K562 (cell line): Measurements from ENCODE around the gene EEFSEC. TPM values are rescaled to one million over a fixed set of nuclear protein-coding genes. Genes with fewer than 3 reads are reported as not detected.

ENCODE experiments used
- ASH1L ChIP-seq: fragments of 450-650 bp; IDR thresholded peaks from 2 replicates; pipeline ENCODE4 v1.6.1; 2018; ENCODE audit warnings: borderline replicate concordance, mild to moderate bottlenecking, low read depth; ENCODE audit not compliant: partially characterized antibody
- CEBPG ChIP-seq, 3 experiments: fragments of 200-800 bp in 1 of 3; sonication (Bioruptor generic) in 1 of 3; sonication (generic) in 1 of 3; formaldehyde crosslinking in 1 of 3; IDR thresholded peaks in 2 of 3; conservative IDR thresholded peaks in 1 of 3; 2 replicates each; pipeline versions ENCODE4 v1.6.1 to v1.8.0; 2016 to 2022; ENCODE audit warnings: missing compliant biosample characterization in 2 of 3, missing genetic modification characterization in 2 of 3, mild to moderate bottlenecking in 1 of 3, missing genetic modification reagents in 1 of 3
- CREB3L1 ChIP-seq: fragments of 450-650 bp; IDR thresholded peaks from 2 replicates; pipeline ENCODE4 v1.6.1; 2014; ENCODE audit warnings: low read depth, mild to moderate bottlenecking, moderate library complexity, borderline replicate concordance
- CXXC5 ChIP-seq: fragments of 250-450 bp; sonication (Bioruptor Pico); IDR thresholded peaks from 2 replicates; pipeline ENCODE4 v1.8.0; 2022; ENCODE audit warnings: inconsistent platforms, mild to moderate bottlenecking, moderate library complexity
- FOS ChIP-seq: IDR thresholded peaks from 3 replicates; pipeline ENCODE4 v1.6.1; 2011; ENCODE audit not compliant: insufficient read length; ENCODE audit errors: extremely low read depth
- KLF1 ChIP-seq: fragments of 450-650 bp; IDR thresholded peaks from 2 replicates; pipeline ENCODE4 v1.6.1; 2016; ENCODE audit warnings: missing genetic modification characterization, missing compliant biosample characterization
- KLF6 ChIP-seq: fragments of 250-450 bp; sonication (Bioruptor Pico); IDR thresholded peaks from 2 replicates; pipeline ENCODE4 v1.4.0; 2020; ENCODE audit warnings: mild to moderate bottlenecking, moderate library complexity, borderline replicate concordance
- MBD2 ChIP-seq: sonication (generic); IDR thresholded peaks from 2 replicates; pipeline ENCODE4 v1.6.1; 2016; ENCODE audit warnings: low read depth, borderline replicate concordance
- MYC ChIP-seq, 2 experiments: fragments of 250-450 bp in 1 of 2; sonication (Bioruptor Pico) in 1 of 2; IDR thresholded peaks; 2 replicates each; pipeline versions ENCODE4 v1.5.1 to v1.6.1; 2012 to 2021; ENCODE audit warnings: low read depth in 2 of 2, borderline replicate concordance in 1 of 2, improper control_type of control experiment in 1 of 2, low read length in 1 of 2, mild to moderate bottlenecking in 1 of 2, moderate library complexity in 1 of 2
- NR2C1 ChIP-seq, 2 experiments: fragments of 450-650 bp; IDR thresholded peaks; 2 replicates each; pipeline ENCODE4 v1.6.1; 2017; ENCODE audit warnings: mild to moderate bottlenecking in 2 of 2, antibody characterized with exemption in 1 of 2, inconsistent platforms in 1 of 2, missing compliant biosample characterization in 1 of 2, missing genetic modification characterization in 1 of 2
- PATZ1 ChIP-seq: fragments of 250-450 bp; sonication (Bioruptor Pico); IDR thresholded peaks from 2 replicates; pipeline ENCODE4 v1.5.0; 2020; ENCODE audit warnings: mild to moderate bottlenecking, borderline replicate concordance
- PBX2 ChIP-seq, 2 experiments: IDR thresholded peaks in 1 of 2; conservative IDR thresholded peaks in 1 of 2; 2 replicates each; pipeline ENCODE4 v1.6.1; 2016; ENCODE audit warnings: low read depth in 2 of 2, mild to moderate bottlenecking in 1 of 2, missing compliant biosample characterization in 1 of 2, missing genetic modification characterization in 1 of 2, moderate library complexity in 1 of 2
- POLR2A ChIP-seq: fragments of 450-650 bp; conservative IDR thresholded peaks from 2 replicates; pipeline ENCODE4 v1.6.1; 2016
- RBM34 ChIP-seq: fragments of 200-400 bp; formaldehyde crosslinking; IDR thresholded peaks from 2 replicates; pipeline ENCODE4 v1.6.1; 2018; ENCODE audit warnings: low read length, borderline replicate concordance; ENCODE audit not compliant: insufficient read depth
- SPI1 ChIP-seq: IDR thresholded peaks from 2 replicates; pipeline ENCODE4 v1.6.1; 2011; ENCODE audit warnings: low read depth, low read length, control low read depth, borderline replicate concordance
- ZEB2 ChIP-seq: fragments of 450-650 bp; IDR thresholded peaks from 2 replicates; pipeline ENCODE4 v1.6.1; 2016
- ZNF232 ChIP-seq: sonication (generic); formaldehyde crosslinking; IDR thresholded peaks from 2 replicates; pipeline ENCODE4 v1.8.0; 2022; ENCODE audit warnings: mild to moderate bottlenecking, missing genetic modification reagents
- ZNF263 ChIP-seq: sonication (generic); formaldehyde crosslinking; IDR thresholded peaks from 2 replicates; pipeline ENCODE4 v1.8.0; 2022; ENCODE audit warnings: mild to moderate bottlenecking, missing genetic modification reagents, borderline replicate concordance
- polyA plus RNA-seq, 8 experiments: library from polyadenylated mRNA; depleted of rRNA in 4 of 8; stranded (reverse) in 5 of 8; unstranded in 3 of 8; fragments of >200 nt; fragmentation: Nextera tagmentation in 2 of 8; fragmentation: Illumina TruSeq in 1 of 8; extraction: Ambion mirVana in 2 of 8; extraction: Trizol in 1 of 8; gene quantifications; 2 replicates each; pipeline versions ENCODE4 v1.2.1 to v1.2.3, GENCODE V29; 2011 to 2014; ENCODE audit warnings: inconsistent platforms in 1 of 8, missing spikeins in 1 of 8
- total RNA-seq, 7 experiments: library from RNA; depleted of rRNA in 6 of 7; stranded (reverse); fragments of >200 nt in 6 of 7; fragmentation: Illumina TruSeq in 2 of 7; extraction: Trizol in 2 of 7; gene quantifications; 2 replicates each; pipeline versions ENCODE4 v1.2.1 to v1.2.3, GENCODE V29; 2011 to 2021; ENCODE audit warnings: low replicate concordance in 1 of 7

Gene EEFSEC
- total and polyA plus RNA-seq, 9 of the 15 experiments (the other 6 are each of a cell fraction or from before 2014, with no cell fraction given) = 0.35 to 11.8 (median 7.7) TPM

GRCh38 chr3:128123538-128124368, 29.5 kb upstream of the EEFSEC start, which contains the start of gene RUVBL1 (continued):
- peak; percentile 91 for TF ChIP-seq ASH1L
- TF ChIP-seq CEBPG (CRISPR knock-in tag; IDR thresholded peaks at IDR 0.05) = 0 out of 2 replicates have a peak, but pooled peaks have one; percentile 8
- TF ChIP-seq CEBPG (tag; conservative IDR thresholded peaks at IDR 0.05 in 1 of 2, IDR thresholded peaks at IDR 0.05 in 1 of 2) = peak; percentile 59 to 80; a peak in 3 of 4 replicates
- peak; percentile 98 for TF ChIP-seq NR2C1 (IDR thresholded peaks at IDR 0.05)
- peak; percentile 99 for TF ChIP-seq NR2C1 (tag; IDR thresholded peaks at IDR 0.05)
- peak; percentile 97 for TF ChIP-seq FOS
- TF ChIP-seq KLF1 (tag) = peak; percentile 79; the same call in 1 of the 2 replicates
- TF ChIP-seq ZNF263 (CRISPR knock-in tag) = peak; percentile 82
- TF ChIP-seq PBX2 (CRISPR knock-in tag; IDR thresholded peaks at IDR 0.05; ENCODE audit: low read depth) = peak; percentile 85
- TF ChIP-seq PBX2 (tag; conservative IDR thresholded peaks at IDR 0.05; ENCODE audit: low read depth) = peak; percentile 98
- TF ChIP-seq PATZ1 (CRISPR knock-in tag) = no peak
- peak; percentile 94 for TF ChIP-seq MBD2
- TF ChIP-seq ZNF232 (CRISPR knock-in tag) = no peak
- peak; percentile 50; the same call in 1 of the 2 replicates for TF ChIP-seq KLF6
- TF ChIP-seq SPI1 = no peak
- peak; percentile 89 for TF ChIP-seq ZEB2
- no peak for TF ChIP-seq RBM34
- peak; percentile 64; the same call in 1 of the 2 replicates for TF ChIP-seq CREB3L1
- TF ChIP-seq POLR2A = peak; percentile 87
- TF ChIP-seq MYC (IDR thresholded peaks at IDR 0.05; ENCODE audit: low read depth, low read length) = peak; percentile 92
- no peak for TF ChIP-seq MYC (CRISPR knock-in tag; IDR thresholded peaks at IDR 0.05; ENCODE audit: borderline replicate concordance, low read depth)
- TF ChIP-seq CXXC5 = peak; percentile 78
